NCI-H1417 (cell line): Measurements from ENCODE around the gene NIPSNAP2.
"Not testable (repeated sequence)": the region's sequence is repeated elsewhere in the genome, so short reads cannot be mapped to it uniquely, and the experiment has no call there.

Source experiments
- DNase-seq, 3 experiments: peaks; one replicate each; lab custom pipeline; 2025; lab: John Stamatoyannopoulos, UW

Gene NIPSNAP2

DNA sequence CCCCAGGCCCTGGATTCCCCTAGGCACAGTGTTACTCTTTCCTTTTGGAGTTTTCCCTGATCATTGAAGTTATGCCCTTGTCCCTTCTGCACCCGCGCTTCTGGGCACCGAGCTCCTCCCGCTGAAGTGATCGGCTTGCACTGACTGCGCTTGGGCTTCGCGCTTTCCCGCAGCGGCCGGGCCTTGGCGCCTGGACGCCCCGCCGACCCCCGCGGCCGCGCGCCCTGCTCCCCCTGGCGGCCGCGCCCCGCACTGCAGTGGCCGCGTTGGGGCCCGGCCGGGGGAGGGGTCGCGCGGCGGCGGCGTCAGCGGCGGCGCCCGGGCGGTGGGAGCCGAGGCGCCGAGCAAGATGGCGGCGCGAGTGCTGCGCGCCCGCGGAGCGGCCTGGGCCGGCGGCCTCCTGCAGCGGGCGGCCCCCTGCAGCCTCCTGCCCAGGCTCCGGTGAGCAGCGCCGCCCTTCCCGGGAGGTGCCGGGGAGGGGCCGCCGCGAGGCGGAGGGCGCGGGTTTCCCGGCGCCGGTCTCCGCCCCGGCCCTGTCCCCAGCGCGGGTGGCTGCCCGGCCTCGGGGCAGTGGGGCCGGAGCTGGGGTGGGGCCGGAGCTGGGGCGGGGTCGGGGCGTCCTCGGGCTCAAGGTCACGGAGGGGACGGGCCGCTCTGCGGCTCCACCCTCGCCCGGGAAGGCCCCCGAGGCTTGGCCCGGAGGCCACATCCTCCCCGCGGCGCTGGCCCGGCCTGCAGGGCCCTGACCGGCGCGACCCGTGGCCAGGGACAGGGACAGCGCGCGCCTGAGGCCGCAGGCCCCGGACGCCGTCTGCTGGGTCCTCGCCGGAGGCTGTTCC is at the start of gene NIPSNAP2:
Gene NIPSNAP2 (plus strand): TSS at position 325 of the 839 bp plus-strand sequence. CDS start 25 bp downstream, at position 350.
- DNase-seq = peak; percentile 81 to 90 (median 83)

DNA sequence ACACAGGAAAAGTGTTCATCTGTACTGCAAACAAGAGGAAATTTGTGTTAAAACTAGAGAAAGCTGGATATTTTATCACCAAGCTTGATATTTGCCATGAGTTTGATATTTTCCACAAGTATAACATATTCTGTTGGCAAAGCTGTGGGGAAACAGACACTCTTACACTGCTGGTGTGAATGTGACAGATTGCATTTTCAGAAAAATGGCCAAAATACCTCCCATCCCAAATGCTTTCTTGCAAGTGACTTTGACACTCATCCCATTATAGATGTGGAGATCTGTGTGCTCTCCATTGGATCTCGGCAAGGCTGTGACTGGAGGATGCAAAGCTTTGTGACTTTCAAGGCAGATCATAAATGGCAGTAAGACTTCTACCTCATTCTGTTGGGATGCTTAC is 46.6 kb upstream of the NIPSNAP2 start:
- DNase-seq = no peak

DNA sequence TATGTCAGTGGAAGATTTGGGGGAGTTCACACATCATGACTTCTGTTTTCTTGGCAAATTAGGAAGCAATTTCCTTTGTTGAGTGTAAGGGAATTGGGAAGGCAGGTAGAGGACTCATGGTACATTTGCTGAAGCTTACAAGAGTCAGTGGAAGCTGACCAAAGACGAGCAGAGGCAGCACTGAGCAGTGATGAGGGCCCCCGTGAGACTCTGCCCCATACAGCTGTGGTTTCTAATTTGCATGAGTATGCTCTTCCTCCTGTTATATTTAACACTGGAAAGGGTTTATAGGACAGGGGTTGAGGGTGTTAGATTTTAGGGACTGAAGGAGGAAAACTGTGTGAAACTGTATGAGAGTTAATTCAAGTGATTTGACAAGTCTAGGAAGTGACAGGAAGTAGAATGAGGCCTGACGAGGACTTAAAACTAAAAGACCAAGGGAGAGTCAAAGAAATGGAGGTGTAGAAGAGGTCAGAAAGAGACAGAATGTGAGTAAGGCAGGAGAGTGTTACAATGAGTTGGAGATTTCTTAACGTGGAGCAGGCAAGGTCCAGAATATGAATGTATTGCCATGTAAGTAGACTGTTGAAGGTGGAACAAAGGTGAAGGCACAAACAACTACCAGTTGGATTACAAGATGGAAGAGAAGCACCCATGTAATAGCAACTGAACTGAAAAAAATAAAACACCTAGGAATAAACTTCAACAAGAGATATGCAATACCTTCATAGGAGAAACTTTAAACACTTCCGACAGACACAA is 36.2 kb upstream of the NIPSNAP2 start:
- DNase-seq = no peak

DNA sequence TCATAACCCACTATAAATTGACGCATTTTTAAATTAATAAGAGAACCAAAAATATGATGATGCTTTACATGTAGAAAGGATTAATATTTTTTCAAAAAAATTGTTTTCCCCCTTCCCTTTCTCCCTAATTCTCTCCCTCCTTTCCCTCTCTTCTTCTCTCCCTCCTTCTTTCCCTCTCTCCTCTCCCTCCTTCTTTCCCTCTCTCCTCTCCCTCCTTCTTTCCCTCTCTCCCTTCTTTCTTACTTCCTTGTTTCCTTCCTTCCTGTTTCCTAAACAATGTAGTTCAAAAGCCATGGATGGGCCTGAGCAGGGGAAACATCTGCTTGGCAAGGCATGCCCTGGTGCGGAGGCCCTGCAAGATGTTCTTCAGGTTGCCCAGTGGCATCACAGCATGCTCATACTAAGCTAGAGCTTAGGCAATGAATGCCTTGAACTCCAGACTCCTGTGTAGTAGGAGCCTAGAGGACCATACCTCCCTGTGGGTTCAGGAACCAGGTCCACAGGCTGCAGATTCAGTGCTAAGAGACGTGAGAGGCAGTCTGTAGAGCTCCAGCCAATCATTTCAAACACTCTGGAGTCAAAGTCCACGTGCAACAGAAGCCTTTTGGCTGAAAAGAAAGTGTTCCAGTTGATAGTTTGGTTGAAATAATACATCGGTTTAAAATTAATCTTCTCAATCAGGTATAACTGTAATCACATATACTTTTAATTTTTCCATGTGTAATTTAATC is 32.8 kb upstream of the NIPSNAP2 start:
- DNase-seq = no peak

DNA sequence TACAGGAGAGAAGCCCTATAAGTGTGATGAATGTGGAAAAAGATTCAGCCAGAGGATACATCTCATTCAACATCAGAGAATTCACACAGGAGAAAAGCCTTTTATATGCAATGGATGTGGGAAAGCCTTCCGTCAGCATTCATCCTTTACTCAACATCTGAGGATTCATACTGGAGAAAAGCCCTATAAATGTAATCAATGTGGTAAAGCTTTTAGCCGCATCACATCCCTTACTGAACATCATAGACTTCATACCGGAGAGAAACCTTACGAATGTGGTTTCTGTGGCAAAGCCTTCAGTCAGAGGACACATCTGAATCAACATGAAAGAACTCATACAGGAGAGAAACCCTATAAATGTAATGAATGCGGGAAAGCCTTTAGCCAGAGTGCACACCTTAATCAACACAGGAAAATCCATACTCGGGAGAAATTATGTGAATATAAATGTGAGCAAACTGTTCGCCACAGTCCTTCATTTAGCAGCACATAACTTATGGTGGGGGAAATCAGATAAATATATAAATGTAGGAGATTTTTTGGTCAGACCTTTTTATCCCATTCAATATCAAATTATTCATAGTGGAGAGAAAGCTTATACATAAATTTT is 24.8 kb upstream of the NIPSNAP2 start:
- DNase-seq = no peak

DNA sequence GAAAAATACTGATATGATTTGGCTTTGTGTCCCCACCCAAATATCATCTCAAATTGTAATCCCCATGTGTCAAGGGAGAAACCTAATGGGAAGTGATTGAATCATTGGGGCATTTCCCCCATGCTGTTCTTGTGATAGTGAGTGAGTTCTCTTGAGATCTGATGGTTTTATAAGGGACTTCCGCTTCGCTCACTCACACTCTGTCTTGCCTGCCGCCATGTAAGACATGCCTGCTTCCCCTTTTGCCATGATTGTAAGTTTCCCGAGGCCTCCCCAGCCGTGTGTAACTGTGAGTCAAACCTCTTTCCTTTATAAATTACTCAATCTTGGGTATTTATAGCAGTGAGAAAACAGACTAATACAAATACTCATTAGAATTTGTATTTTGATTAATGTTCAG is 17.8 kb upstream of the NIPSNAP2 start:
- DNase-seq = no peak

DNA sequence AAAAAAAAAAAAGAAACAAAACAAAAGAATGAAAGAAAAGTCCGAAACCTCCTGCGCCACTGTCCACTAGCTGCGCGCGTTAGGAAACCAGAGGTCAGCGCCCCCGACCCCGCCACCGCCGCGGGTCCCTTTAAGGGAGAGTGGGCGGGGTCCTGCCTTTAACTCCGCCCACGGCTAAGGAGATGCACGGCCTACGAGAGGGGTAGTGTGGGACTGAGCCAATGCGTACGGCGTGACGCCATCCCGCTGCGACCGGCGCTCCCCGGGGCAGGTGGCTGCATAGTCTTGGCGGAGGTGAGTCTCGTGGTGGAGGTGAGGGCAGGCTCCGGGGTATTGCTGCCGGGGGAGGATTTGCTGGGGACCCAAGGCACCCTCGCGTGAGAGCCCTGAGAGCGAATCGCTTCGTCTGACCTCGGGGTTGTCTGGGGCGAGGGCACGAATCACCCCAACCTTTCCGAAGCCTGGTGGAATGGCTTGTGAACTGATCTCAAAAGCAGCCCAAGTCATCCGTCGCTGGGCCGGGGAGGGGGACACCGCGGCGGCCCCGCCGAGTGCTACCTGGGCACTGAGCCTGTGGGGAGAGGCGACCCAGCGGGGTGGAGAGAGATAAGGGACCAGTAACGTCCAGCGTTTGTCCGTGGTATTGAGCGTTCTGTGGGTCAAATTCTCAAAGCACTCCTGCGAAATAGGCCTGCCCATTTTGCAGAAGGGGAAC is 12.6 kb upstream of the NIPSNAP2 start, which contains the start of gene MRPS17:
Gene MRPS17 (plus strand): TSS at position 241 of the 715 bp plus-strand sequence. CDS start 1,319 bp downstream, outside the sequence.
- DNase-seq = peak; percentile 88 to 96 (median 93)

DNA sequence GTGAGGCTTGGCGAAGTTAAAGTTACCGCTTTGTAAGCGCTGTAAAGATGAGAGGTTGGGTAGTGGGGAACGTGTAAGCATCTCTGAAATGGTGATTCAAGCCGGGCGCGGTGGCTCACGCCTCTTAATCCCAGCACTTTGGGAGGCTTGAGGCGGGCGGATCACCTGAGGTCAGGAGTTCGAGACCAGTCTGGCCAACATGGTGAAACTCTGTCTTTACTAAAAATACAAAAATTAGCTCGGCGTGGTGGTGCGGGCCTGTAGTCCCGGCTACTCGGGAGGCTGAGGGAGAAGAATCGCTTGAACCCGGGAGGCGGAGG is 12.1 kb upstream of the NIPSNAP2 start:
- DNase-seq = not testable (repeated sequence)

DNA sequence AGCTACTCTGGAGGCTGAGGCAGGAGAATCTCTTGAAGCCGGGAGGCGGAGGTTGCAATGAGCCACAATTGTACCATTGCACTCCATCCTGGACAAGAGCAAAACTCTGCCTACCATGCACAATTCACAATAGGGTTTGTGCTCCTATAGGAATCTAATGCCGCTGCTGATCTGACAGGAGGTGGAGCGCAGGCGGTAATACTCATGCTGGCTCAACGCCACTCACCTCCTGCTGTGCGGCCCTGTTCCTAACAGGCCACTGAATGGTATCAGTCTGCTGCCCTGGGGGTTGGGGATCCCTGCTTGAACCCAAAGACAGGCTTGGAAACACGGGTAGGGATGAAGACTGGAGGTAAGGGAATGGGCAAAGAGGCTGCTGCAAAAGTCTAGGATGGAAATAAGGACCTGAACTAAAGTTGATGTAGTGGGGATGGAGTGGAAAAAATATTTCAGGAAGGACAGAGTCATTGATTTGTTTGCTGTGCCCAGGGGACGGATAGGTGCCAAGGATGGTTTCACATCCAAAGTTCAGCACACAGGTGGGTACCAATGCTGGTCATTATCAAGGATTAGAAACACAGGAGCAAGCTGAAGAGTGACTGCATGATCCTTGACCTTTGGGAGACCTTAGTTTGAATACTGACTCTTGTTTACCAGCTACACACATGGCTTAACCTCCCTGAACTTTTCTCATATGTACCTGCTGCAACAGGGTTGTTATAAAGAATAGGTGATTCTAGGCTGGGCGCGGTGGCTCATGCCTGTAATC is 10.5 kb upstream of the NIPSNAP2 start:
- DNase-seq = no peak

DNA sequence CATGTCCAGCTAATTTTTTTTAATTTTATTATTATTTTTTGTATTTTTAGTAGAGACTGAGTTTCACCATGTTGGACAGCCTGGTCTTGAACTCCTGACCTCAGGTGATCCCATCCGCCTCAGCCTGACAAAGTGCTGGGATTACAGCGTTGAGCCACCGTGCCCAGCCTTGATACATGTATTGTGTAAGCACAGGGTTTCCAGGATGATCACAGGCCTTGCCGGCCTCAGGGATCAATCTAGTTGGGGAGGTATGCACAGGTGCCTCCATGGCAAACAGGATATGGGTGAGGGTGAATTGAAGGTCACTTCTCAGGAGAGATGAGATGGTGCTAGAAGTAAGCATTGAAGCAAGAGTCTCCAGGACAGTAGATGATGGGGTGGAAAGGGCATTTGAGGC is 7.2 kb upstream of the NIPSNAP2 start:
- no peak for DNase-seq

DNA sequence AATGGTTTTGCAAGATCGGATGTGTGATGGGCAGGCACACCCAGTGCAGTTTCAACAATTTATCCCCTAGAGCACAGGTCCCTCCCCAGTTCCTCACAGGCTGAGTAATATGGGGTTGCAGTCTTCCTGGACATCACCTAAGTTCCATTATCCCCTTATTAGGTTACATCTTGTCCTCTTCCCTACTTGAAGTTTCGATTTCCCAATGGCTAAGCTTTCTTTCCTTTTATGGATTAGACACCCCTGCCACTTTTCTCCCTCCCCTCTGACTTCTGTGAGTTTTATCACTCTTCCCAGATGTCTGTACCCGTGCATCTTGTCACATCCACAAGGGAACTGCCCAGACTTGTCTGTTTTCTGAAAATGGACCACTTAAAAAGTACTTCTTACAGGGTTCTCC is 2.4 kb upstream of the NIPSNAP2 start:
- DNase-seq = no peak

DNA sequence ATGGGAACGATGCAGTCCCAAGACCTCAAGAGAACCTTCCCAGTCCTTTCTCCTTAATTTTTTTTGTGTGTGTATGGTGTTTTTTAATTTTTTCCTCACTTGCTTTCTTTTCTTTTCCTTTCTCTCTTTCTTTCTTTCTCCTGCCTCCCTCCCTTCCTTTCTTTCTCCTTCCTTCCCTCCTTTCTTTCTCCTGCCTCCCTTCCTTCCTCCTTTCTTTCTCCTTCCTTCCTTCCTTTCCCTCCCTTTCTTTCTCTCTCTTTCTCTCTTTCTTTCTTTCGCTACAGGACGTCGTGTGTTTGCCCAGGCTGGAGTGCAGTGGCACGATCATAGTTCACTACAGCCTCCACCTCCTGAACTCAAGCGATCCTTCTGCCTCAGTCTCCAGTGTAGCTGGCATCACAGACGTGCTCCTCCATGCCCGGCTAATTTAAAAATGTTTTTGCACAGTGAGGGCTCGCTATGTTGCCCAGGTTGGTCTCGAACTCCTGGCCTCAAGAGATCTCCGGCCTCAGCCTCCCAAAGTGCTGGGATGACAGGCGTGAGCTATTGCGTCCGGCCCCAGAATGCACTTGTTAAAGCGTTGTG is 709 bp upstream of the NIPSNAP2 start:
- no peak for DNase-seq

DNA sequence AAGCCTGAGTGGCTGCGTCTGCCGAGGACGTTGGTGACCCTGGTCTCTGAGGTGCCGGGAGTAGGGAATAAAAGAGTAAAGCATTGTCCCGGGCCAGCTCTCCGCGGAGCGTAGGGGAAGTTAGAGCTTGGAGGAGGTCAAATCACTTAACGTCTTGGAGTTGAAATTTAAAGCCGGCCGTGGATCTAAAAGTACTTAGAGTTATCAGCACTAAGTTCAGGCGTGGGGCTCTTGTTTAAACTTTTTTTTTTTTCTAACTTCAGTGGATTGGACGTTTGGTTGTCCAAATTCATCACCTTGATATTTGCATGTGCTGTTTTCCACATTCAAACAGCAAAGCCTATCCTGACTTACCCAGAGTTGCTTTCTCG is 700 bp downstream of the NIPSNAP2 start:
- DNase-seq = no peak

DNA sequence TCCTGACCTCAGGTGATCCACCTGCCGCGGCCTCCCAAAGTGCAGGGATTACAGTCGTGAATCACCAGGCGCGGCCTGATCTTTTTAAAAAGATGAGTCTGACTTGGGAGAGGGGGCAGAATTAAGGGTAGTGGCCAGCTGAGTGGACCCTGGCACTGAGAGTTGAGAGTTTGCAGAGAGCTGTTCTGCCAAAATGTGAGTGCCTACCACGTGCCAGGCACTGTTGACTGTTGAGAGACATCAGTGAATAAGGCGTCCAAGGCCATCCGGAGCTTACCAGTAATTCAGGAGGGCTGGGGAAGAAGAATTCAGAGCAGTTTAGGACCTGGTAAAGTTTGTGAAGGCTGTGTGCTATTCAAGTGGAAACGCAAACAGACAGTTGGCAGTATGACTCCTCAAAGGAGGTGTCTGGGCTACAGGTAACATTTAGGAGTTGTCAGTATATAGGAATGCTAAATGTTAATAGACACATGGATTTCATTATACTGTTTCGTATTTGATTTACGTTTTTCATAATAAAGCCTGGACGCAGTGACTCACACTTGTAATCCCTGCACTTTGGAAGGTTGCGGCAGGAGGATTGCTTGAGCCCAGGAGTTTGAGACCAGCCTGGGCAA is 1.5 kb downstream of the NIPSNAP2 start:
- DNase-seq = no peak

DNA sequence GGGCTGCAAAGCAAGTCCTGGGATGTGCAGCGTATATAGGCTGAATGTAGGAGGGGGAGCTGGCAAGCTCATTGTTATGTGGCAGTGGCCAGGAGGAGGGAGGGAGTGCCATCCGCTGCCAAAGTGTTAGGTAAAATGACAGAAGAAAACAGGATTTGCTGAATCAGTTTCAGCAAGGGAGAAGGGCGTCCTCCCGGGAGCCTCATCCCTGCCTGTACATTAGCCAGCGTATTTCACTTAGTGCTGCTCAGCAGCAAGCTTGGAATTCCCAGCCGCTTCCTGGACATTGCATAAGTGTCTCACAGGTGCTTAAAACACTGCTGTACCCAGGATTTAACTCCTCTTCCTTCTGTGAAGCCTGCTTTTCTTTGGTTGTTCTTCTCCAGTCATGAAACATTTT is 2.5 kb downstream of the NIPSNAP2 start:
- DNase-seq = no peak

DNA sequence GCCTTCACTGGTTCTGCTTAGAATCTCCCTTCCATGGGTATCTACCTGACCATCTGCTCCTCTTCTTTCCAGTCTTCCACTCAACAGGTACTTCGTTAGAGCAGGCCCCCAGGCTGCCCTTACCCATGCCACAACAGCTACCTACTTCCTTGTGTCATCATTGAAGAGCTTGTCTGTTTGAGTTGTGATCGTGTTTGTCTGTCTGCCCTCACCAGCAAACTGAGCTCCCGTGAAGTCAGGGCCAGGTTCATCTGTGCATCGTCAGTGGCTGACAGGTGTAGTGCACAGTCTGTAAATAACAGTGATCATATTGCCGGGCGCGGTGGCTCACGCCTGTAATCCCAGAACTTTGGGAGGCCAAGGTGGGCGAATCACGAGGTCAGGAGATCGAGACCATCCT is 5.0 kb downstream of the NIPSNAP2 start:
- no peak for DNase-seq

DNA sequence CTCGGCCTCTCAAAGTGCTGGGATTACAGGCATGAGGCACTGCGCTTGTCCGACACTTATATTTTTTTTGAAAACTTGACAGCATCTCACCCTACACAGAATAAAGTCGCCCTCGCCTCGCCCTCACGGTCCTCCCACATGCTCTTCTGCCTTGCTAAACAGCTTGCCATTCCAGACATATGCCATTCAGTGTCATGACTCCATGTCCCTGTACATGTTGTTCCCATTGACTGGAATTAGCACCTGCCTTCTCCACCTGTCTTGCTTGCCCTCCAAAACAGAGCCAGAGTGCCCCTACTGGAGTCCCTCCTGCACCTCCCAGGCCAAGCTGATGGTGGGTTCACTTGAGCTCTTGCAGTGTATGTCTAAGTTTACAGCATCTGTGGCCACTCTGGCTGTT is 6.2 kb downstream of the NIPSNAP2 start:
- no peak for DNase-seq

DNA sequence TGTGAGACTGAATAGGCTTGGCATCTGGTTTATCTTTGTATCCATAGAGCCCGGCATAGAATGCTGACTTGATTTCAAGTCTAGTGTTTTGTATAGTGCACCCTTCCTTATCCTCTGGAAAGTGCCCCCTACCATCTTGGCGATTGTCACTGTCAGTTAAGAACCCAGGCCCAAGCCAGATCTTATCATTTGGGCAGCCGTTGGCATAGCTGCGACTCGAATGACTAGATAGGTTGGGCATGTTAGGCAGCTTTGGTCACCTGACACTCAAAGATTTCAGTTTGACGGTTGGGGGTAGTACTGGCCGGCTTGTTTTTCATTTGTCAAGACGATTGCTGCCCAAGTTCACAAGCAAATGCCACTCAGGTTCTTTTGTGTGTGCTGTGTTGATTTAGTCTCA is 6.6 kb downstream of the NIPSNAP2 start:
- peak in 1 of 3 experiments; percentile 25 for DNase-seq

DNA sequence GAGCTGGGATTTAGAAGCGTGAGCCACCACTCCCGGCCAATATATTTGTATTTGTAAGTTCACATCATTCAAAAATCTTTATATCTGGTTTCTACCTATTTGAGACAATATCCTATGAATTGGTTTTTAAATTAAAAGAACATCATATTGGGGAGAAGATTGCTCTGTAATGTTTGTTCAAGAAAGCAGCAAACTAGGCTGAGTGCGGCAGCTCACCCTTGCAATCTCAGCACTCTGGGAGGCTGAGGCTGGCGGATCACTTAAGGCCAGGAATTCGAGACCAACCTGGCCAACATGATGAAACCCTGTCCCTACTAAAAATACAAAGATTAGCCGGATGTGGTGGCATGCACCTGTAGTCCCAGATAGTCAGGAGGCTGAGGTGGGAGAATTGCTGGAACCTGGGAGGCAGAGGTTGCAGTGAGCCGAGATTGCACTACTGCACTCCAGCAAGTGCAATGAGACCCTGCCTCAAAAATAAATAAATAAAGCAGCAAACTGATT is 9.4 kb downstream of the NIPSNAP2 start:
- DNase-seq = no peak
